Bronchus fibroblast of lung (primary cell): ENCODE results near the gene OR10G3. TPM values are rescaled to one million over a fixed set of nuclear protein-coding genes. Genes with fewer than 3 reads are reported as not detected.

ENCODE experiments used
- total RNA-seq: library from RNA; depleted of rRNA; stranded (reverse); fragments of >200 nt; gene quantifications from 2 replicates; pipeline ENCODE4 v1.2.3, GENCODE V29; 2015

OR10G3 gene, protein sequence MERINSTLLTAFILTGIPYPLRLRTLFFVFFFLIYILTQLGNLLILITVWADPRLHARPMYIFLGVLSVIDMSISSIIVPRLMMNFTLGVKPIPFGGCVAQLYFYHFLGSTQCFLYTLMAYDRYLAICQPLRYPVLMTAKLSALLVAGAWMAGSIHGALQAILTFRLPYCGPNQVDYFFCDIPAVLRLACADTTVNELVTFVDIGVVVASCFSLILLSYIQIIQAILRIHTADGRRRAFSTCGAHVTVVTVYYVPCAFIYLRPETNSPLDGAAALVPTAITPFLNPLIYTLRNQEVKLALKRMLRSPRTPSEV
- not detected in 2 replicates for total RNA-seq

DNA sequence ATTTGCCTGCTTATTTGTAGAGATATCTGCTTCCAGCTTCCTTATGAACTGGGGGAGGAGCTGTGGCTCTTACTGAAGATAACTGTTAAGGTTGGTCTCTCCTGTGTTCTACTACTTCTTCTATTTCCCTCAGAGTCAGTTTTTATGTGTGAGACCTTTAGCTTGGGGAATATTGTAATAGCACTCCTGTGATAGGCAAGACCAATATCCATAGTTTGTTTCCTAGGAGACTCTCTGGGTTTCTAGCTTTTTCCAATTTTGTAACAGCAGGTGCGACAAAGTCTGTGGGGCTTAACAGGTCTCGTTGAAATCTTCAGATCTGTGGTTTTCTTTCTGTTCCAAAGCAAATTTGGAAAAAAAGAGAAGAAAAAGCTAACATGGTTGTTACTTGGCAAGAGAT, at the start of gene OR10G3:
Gene OR10G3, minus strand, starts transcription at position 101 of the 400 bp plus-strand sequence. CDS start 9,332 bp downstream, outside the sequence.

DNA sequence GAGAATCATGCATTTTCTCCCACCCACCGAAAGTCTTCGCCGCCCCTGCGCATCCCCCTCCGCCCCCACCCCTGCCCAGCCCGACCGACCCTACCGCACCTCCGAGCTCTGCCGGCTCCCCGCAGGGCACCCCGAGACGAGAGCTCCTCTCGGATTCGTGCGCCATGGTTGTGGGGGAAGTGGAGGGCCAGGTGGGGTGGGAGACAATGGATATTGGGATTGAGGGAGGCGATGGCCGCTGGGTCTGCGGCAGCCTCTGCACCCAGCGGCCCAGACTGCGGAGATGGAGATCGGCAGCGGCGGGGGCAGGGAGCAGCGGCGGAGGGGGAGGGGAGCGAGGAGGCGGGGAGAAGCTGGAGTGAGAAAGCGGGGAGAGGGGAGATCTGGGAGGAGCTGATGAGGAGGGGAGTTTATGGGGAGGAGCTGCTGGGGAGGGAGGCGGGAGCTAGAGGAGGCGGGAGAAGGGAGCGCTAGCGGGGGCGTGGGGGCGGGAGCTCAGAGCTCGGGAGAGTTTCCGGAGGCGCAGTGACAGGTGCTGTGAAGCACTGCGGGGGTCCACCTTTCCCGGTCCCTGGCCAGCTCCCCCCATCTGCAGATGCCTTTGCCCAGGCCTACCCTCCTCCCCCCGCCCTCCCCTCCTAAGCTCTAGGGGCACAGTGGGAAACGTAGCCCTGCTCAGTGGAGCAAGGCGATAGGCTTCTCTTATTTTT, 53.8 kb downstream of the OR10G3 start, which contains the start of gene SALL2:
Gene SALL2, minus strand, starts transcription at position 385 of the 710 bp plus-strand sequence. Its CDS starts 219 bp downstream, at position 166.

Other genes with a start within 250 kb of the OR10G3 start
- 63.6 and 68.6 TPM in 2 replicates for gene SUPT16H, start 196.1 kb downstream of the OR10G3 start, total RNA-seq
- 33.3 and 35.8 TPM in 2 replicates for gene CHD8, start 124.0 kb downstream of the OR10G3 start, total RNA-seq
- 13.2 and 16.3 TPM in 2 replicates for gene RAB2B, start 103.1 kb downstream of the OR10G3 start, total RNA-seq
- 23.5 and 28.6 TPM in 2 replicates for gene TOX4, start 102.9 kb downstream of the OR10G3 start, total RNA-seq
- gene METTL3, start 68.7 kb downstream of the OR10G3 start, total RNA-seq: 42.4 and 46.7 TPM in 2 replicates
- gene SALL2, start 53.7 kb downstream of the OR10G3 start, total RNA-seq: 7.2 and 9.2 TPM in 2 replicates
- gene OR10G2, start 54.9 kb upstream of the OR10G3 start, total RNA-seq: not detected in 2 replicates
- gene OR4E2, start 73.8 kb upstream of the OR10G3 start, total RNA-seq: not detected in 2 replicates
- not detected in 2 replicates for gene OR4E1, start 93.7 kb upstream of the OR10G3 start, total RNA-seq